Left kidney (tissue), 2 donors: Measurements from ENCODE around the gene ZNF213. TPM values are rescaled to one million over a fixed set of nuclear protein-coding genes. Genes with fewer than 3 reads are reported as not detected.
"Not testable (repeated sequence)": the region's sequence is repeated elsewhere in the genome, so short reads cannot be mapped to it uniquely, and the experiment has no call there.

Source experiments
- DNase-seq: peaks from one replicate; pipeline ENCODE4 v3.0.0-alpha.2; 2013
- polyA plus RNA-seq: library from polyadenylated mRNA; unstranded; fragments of 120-200 nt; gene quantifications from one replicate; pipeline ENCODE4 v1.2.1, GENCODE V29; 2013; ENCODE audit not compliant: insufficient read length

The ZNF213 gene
- polyA plus RNA-seq, 1 donor, result 13.2 TPM

DNA sequence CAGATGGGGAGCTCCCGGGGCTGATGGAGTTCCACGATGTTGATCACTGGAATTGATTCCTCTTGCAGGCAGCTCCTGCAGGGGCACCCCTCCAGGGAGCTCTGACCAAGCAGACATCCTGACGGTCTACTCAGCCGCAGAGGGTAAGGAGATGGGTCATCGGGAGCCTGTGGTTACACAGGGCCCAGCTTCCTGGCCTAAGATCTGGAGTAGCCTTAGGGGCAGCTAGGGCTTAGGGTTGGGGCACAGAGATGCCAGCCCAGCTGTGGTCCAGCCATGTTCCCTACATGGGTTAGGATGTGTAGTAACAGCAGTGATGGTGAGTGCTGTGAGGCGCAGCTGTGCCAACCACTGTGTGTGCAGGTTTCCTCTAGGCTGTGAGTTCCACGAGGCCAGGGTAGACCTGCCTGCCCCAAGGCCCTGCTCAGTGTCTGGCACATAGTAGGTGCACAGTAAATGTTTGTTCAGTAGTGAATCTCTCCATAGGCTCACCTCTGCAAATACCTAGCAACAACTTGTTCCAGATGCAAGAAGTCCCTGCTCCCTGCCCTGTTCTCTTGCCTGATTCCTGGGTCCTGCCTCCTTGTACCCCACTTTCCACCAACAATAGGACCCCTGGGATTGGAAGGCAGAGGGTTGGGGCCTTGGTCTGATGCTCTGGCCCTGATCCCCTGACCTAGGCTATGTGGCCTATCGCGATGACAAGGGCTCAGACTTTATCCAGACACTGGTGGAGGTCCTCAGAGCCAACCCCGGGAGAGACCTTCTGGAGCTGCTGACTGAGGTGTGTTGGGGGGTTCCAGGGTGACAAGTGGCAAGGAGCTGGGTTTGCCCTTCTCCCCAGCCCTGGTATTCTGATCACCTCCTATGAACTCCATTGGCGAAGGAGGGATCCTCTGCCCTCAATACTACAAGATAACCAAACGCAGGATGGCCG lies 13.7 kb downstream of the ZNF213 start:
- DNase-seq, result no peak

DNA sequence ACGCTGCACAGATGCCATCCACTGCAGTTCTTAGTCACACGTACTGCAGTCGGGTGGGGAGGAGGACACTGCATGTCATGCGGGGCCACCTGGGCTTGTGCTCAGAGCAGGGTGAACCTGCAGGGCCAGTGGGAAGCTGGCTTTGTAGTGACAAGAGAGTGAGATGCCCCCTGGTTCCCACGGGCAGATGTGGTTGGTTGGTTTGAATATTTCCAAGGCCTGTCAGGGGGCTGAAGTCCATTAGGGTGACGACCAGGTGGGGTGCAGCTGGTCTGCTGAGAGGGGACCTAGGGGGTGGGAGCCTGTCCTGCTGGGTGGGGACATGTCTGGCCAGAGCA lies 14.3 kb downstream of the ZNF213 start:
- DNase-seq, result no peak

DNA sequence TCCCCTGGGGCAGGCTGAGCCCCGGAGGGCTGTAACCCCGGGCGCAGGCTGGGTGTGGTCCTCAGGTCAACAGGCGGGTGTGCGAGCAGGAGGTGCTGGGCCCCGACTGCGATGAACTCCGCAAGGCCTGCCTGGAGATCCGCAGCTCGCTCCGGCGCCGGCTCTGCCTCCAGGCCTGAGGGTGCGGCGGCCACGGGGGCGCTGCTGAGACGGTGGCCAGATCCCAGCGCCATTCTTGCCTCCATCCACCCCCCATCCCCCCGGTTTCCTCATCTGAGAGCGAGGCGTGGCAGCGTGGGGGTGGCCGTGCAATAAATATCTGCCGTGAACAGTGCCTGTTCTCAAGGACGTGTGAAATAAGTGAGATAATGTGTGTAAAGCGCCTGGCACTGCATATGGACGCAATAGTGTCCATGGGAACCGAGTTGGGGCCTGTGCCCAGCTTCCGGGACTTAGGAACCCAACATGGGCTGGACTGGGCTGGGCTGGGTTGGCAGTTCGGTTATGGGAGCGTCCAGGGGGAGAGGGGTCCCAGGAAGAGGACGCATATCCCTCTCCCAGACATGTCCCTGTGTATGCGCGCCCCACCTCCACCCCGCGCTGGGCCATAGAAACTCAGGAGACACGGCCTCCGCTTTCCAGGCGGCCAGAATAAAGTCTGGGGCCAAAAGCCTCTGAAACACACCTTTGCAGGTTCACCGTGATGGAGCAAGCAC lies 15.0 kb downstream of the ZNF213 start:
- DNase-seq, result no peak

GRCh38 chr16:3150346-3151218 lies 15.8 kb downstream of the ZNF213 start:
- peak; percentile 96 for DNase-seq

- DNase-seq, result no peak
Measured at GRCh38 chr16:3152027-3152276, 17.1 kb downstream of the ZNF213 start.

DNA sequence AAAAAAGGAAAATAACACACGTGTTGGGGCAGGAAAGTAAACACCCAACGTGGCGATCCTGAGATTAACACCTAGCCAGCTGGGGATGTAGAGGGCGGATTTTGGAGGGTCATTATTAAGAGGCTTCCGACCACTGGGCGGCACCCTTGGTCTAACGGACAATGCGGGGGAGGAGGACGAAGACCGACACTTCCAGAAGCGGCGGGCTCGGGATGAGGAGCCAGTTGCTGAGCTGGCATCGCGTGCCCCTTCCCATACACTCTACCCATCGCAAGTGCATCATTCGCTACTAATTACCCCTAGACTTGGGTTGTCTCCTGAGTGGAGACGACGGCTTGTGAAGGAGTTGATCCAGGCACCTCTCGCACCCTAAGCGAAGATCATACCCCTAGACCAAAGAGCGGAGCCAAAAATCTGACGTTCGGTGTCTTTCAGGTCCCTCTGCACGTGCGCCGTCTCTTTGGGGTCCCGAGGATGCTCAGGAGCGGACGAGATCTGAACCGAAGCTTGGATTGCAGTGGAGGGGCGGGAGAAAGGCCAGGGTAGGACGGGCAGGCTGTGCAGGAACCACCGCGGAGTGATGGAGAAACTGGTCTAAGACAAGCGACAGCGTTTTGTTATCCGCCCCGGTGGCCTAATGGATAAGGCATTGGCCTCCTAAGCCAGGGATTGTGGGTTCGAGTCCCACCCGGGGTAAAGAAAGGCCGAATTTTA lies 17.6 kb downstream of the ZNF213 start:
- DNase-seq, result peak; percentile 87

DNA sequence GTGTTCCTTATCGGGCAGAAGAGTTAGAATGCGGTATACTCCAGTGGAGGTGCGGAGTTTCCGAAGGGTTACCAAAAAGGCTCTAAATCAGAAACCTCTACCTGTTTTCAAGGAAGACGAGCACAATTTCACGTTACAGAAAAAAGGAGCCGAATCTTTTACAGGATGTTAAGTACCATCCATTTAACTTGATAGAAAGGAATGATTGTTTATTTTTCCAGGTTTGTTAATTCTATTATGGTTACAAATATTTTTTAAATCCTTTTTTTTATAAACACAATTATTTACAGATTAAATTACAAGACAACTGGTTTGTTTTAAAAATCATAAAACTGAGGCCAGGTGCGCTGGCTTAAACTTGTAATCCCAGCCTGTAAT lies 18.2 kb downstream of the ZNF213 start:
- DNase-seq, result no peak

- no peak for DNase-seq
Measured at GRCh38 chr16:3155181-3155580, 20.4 kb downstream of the ZNF213 start.

GRCh38 chr16:3155972-3156371 lies 21.1 kb downstream of the ZNF213 start:
- no peak for DNase-seq

GRCh38 chr16:3157229-3158025 lies 22.6 kb downstream of the ZNF213 start:
- no peak for DNase-seq

- DNase-seq, result no peak
Measured at GRCh38 chr16:3158026-3158509, 23.2 kb downstream of the ZNF213 start.

- DNase-seq, result no peak
Measured at GRCh38 chr16:3158510-3159314, 23.9 kb downstream of the ZNF213 start.

DNA sequence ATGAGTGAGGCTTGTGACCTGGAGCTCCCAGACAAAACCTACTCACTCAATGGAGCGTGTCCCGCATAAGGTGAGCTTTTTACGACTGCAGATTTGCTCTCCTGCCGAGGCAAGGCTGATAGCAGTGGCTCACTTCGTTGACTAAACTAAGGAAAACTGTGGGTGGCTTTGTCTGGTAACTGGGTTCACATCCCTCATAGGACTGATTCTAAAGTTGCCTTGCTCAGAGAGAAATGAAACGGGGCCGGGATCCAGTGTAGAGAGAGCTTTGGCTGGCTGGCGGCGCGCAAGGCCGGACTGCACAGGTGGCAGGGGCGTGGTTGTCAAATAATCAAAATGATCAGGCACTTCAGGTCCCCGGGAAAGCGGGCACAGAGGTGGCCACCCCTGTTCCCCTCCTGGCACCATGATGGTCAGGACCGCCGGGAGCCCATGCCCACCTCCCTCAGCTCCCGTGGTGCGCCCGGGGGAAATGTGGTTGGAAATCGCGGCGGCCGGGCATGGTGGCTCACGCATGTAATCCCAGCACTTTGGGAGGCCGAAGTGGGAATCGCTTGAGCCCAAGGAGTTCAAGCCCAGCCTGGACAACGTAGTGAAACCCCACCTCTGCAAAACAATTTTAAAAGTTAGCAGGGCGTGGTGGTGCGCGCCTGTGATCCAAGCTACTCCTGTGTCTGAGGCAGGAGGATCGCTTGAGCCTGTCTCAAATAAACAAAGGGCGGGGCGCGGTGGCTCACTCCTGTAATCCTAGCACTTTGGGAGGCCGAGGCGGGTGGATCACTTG lies 26.6 kb downstream of the ZNF213 start:
- no peak for DNase-seq

GRCh38 chr16:3164121-3164991 lies 29.5 kb downstream of the ZNF213 start:
- DNase-seq, result no peak

DNA sequence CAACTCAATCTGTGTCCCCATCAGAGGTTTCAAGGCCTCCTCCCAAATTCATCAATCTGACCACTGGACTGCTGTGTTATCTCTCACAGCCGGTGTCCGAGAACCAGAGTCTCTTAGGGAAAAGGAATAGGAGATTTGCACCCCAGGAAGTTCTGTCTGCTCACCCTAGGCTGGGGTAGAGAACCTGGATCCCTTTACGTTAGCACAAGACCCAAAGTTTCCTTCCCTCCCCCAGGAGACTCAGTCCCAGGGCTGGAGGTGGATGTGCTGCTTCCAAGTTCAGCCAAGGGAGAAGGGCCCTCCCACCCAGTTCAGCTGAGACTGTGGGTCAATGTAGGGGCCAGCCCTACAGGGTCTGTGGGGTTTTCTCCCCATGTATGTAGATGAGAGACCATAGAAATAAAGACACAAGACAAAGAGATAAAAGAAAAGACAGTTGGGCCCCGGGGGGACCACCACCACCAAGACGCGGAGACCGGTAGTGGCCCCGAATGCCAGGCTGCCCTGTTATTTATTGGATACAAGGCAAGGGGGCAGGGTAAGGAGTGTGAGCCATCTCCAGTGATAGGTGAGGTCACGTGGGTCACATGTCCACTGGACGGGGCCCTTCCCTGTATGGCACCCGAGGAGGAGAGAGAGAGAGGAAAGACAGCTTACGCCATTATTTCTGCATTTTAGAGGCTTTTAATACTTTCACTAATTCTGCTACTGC lies 30.4 kb downstream of the ZNF213 start:
- DNase-seq, result no peak

DNA sequence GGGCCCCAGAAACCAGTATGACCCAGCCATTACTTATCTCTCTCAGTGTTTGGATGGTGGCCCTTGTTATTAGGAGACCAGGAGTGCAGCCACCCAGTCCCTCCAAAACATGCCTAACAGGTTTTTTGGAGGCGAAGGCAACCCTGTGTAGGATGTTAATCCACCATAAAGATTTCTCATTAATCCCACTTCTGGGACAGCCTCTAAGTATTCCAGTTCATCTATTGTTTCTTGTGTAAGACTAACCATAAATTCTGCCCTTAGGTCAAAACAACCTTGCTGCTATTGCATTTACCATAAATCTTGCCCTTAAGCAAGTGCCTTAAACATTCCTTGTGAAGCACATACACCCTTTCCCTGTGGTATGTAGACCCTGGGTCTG lies 31.7 kb downstream of the ZNF213 start:
- DNase-seq, result no peak

DNA sequence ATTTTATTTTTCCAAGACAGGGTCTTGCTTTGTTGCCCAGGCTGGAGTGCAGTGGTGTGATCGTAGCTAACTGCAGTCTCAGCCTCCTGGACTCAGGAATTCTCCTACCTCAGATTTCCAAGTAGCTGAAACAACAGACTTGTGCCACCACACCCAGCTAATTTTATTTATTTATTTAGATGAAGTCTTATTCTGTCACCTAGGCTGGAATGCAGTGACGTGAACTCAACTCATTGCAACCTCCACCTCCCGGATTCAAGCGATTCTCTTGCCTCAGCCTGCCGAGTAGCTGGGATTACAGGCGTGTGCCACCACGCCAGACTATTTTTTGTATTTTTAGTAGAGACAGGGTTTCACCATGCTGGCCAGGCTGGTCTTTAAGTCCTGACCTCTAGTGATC lies 33.9 kb downstream of the ZNF213 start:
- not testable (repeated sequence) for DNase-seq
